ENCODE measurements around the gene SLC35A3.

DNA sequence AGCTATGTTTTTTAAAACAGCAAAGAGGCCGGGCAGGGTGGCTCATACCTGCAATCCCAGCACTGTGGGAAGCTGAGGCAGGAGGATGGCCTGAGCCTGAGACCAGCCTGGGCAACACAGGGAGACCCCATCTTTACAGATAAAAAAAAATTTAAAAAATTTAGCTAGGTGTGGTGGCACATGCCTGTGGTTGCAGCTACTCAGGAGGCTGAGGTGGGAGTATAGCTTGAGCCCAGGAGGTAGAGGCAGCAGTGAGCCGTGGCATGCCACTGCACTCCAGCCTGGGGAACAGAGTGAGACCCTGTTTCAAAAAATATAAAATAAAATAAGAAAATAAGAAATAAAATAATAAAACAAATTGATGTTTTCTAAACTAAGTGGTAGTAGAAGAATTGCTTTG is 8.4 kb downstream of the SLC35A3 start:
- TF ChIP-seq, protein P1, sequence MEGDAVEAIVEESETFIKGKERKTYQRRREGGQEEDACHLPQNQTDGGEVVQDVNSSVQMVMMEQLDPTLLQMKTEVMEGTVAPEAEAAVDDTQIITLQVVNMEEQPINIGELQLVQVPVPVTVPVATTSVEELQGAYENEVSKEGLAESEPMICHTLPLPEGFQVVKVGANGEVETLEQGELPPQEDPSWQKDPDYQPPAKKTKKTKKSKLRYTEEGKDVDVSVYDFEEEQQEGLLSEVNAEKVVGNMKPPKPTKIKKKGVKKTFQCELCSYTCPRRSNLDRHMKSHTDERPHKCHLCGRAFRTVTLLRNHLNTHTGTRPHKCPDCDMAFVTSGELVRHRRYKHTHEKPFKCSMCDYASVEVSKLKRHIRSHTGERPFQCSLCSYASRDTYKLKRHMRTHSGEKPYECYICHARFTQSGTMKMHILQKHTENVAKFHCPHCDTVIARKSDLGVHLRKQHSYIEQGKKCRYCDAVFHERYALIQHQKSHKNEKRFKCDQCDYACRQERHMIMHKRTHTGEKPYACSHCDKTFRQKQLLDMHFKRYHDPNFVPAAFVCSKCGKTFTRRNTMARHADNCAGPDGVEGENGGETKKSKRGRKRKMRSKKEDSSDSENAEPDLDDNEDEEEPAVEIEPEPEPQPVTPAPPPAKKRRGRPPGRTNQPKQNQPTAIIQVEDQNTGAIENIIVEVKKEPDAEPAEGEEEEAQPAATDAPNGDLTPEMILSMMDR (IDR thresholded peaks at IDR 0.05), result no peak
- TF ChIP-seq EZH2 (IDR thresholded peaks at IDR 0.05) (no peak), EZH2phosphoT487 (IDR thresholded peaks at IDR 0.05) (no peak)

Measured in neural progenitor cell (in vitro differentiated cells).